KOPT-K1 (cell line): ENCODE results near the gene DISP3.

Experiments used
- H3K27ac ChIP-seq: fragments of 200-600 bp; sonication (generic); 2 replicates; pipeline ENCODE4 v1.5.1; 2016; ENCODE audit warnings: antibody characterized with exemption, mild to moderate bottlenecking, low read depth, low read length; ENCODE audit not compliant: poor library complexity, severe bottlenecking
- H3K36me3 ChIP-seq: fragments of 200-600 bp; sonication (generic); 2 replicates; pipeline ENCODE4 v1.5.1; 2017; ENCODE audit warnings: antibody characterized with exemption, mild to moderate bottlenecking, low read length, moderate library complexity; ENCODE audit not compliant: insufficient read depth
- H3K9me3 ChIP-seq: fragments of 200-600 bp; sonication (generic); 2 replicates; pipeline ENCODE4 v1.5.1; 2017; ENCODE audit warnings: antibody characterized with exemption, low read length, mild to moderate bottlenecking; ENCODE audit not compliant: insufficient read depth, poor library complexity, severe bottlenecking

Gene DISP3

GRCh38 chr1:11507309-11507708 lies 28.4 kb downstream of the DISP3 start:
- Histone ChIP-seq H3K36me3 (peaks cover 74% of the 10 kb centered on the region), H3K9me3 (peaks cover 52% of the 10 kb centered on the region)

GRCh38 chr1:11513681-11514080 lies 34.7 kb downstream of the DISP3 start:
- no peak overlapping the region for H3K27ac ChIP-seq
- peaks cover 60% of the 10 kb centered on the region for H3K36me3 ChIP-seq
- H3K9me3 ChIP-seq = no peaks in the 10 kb centered on the region

More at GRCh38 chr1:11507309-11507708, 28.4 kb downstream of the DISP3 start:
- no peak overlapping the region for H3K27ac ChIP-seq

- H3K9me3 ChIP-seq = no peaks in the 10 kb centered on the region
- peaks cover 66% of the 10 kb centered on the region for H3K36me3 ChIP-seq
- H3K27ac ChIP-seq = no peak overlapping the region
Observed at GRCh38 chr1:11514366-11514765, 35.4 kb downstream of the DISP3 start.

- peaks cover 77% of the 10 kb centered on the region for H3K36me3 ChIP-seq
- H3K9me3 ChIP-seq = no peaks in the 10 kb centered on the region
- no peak overlapping the region for H3K27ac ChIP-seq
Observed at GRCh38 chr1:11515368-11516300, 36.7 kb downstream of the DISP3 start.

- no peaks in the 10 kb centered on the region for H3K9me3 ChIP-seq
- no peak overlapping the region for H3K27ac ChIP-seq
- peaks cover 67% of the 10 kb centered on the region for H3K36me3 ChIP-seq
Observed at GRCh38 chr1:11516961-11517635, 38.1 kb downstream of the DISP3 start.

GRCh38 chr1:11518016-11518701 lies 39.2 kb downstream of the DISP3 start:
- no peaks in the 10 kb centered on the region for H3K9me3 ChIP-seq
- H3K27ac ChIP-seq = no peak overlapping the region
- peaks cover 67% of the 10 kb centered on the region for H3K36me3 ChIP-seq

GRCh38 chr1:11518791-11519628 lies 40.1 kb downstream of the DISP3 start:
- no peaks in the 10 kb centered on the region for H3K9me3 ChIP-seq
- no peak overlapping the region for H3K27ac ChIP-seq
- H3K36me3 ChIP-seq = peaks cover 67% of the 10 kb centered on the region

GRCh38 chr1:11519629-11520031 lies 40.7 kb downstream of the DISP3 start:
- H3K9me3 ChIP-seq = no peaks in the 10 kb centered on the region
- peaks cover 61% of the 10 kb centered on the region for H3K36me3 ChIP-seq
- H3K27ac ChIP-seq = no peak overlapping the region

GRCh38 chr1:11520531-11521233 lies 41.7 kb downstream of the DISP3 start:
- Histone ChIP-seq H3K27ac (no peak overlapping the region), H3K9me3 (no peaks in the 10 kb centered on the region), H3K36me3 (peaks cover 52% of the 10 kb centered on the region)

- Histone ChIP-seq H3K36me3 (peaks cover 46% of the 10 kb centered on the region), H3K9me3 (no peaks in the 10 kb centered on the region), H3K27ac (no peak overlapping the region)
Observed at GRCh38 chr1:11521582-11522399, 42.8 kb downstream of the DISP3 start.

- Histone ChIP-seq H3K9me3 (no peaks in the 10 kb centered on the region), H3K36me3 (peaks cover 39% of the 10 kb centered on the region), H3K27ac (no peak overlapping the region)
Observed at GRCh38 chr1:11522400-11523235, 43.7 kb downstream of the DISP3 start.

- Histone ChIP-seq H3K27ac (no peak overlapping the region), H3K36me3 (peaks cover 35% of the 10 kb centered on the region), H3K9me3 (no peaks in the 10 kb centered on the region)
Observed at GRCh38 chr1:11523261-11523660, 44.3 kb downstream of the DISP3 start.
